HG03135 (cell line): ENCODE results near the gene CCL16.
"Not testable (repeated sequence)": the region's sequence is repeated elsewhere in the genome, so short reads cannot be mapped to it uniquely, and the experiment has no call there.

Source experiments
- ATAC-seq: cut with Tn5 transposase; IDR thresholded peaks from one replicate; pipeline ENCODE4 v1.9.1; 2021; ENCODE audit warnings: mild to moderate bottlenecking, moderate library complexity; ENCODE audit not compliant: unreplicated experiment

CCL16 gene, protein sequence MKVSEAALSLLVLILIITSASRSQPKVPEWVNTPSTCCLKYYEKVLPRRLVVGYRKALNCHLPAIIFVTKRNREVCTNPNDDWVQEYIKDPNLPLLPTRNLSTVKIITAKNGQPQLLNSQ

GRCh38 chr17:35981246-35981645 lies at the start of gene CCL16:
Gene CCL16, minus strand, starts transcription at chr17:35981497. Its CDS starts 77 bp downstream, at chr17:35981420.
- ATAC-seq, result no peak

DNA sequence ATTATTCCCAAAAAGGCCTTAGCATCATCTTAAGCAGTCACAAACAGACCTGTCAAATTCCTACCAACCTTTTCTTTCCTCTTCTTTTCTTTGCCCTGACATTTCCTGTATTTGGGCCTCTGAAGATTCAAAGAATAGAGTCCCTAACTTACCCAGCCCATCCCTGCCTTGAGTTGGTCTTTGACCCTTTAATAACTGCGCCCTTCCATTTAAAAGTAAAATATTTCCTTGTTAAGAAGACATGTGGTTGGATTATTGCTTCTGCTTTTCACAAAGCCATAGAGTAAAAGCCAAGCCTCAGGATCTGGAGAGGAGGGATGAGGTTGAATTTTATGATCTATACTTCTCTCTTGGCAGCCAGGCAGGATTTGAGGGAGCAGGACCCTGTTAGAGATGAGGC lies 49.7 kb upstream of the CCL16 start:
- ATAC-seq, result no peak

- ATAC-seq, result no peak
Observed at GRCh38 chr17:36027761-36028160, 46.5 kb upstream of the CCL16 start.

GRCh38 chr17:36024106-36024869 lies 43.0 kb upstream of the CCL16 start:
- no peak for ATAC-seq

GRCh38 chr17:36019423-36019822 lies 38.1 kb upstream of the CCL16 start:
- no peak for ATAC-seq

DNA sequence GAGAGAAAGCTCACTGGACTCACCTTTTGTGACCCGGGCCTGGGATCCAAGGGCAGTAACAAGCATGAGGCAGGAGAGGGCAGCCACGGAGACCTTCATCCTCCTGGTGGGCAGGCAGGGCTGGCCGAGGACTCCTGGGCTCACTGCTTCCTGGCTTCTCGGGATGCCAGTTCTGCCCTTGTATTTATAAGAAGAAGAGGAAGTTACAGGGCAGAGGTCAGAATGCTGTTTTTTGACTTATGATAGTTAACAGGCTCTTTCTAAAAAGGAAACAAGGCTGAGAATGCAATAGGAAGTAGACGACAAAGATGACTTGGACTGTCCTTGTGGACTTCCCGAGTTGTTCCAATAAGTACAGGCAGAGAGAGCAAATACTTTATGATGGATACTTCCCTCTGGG lies 36.5 kb upstream of the CCL16 start, which contains the start of gene CCL23:
Gene CCL23, minus strand, starts transcription at position 174 of the 400 bp plus-strand sequence. Its CDS starts 75 bp downstream, at position 99.
- no peak for ATAC-seq

GRCh38 chr17:36016555-36016954 lies 35.3 kb upstream of the CCL16 start:
- ATAC-seq, result no peak

- not testable (repeated sequence) for ATAC-seq
Observed at GRCh38 chr17:36015895-36016294, 34.6 kb upstream of the CCL16 start.

DNA sequence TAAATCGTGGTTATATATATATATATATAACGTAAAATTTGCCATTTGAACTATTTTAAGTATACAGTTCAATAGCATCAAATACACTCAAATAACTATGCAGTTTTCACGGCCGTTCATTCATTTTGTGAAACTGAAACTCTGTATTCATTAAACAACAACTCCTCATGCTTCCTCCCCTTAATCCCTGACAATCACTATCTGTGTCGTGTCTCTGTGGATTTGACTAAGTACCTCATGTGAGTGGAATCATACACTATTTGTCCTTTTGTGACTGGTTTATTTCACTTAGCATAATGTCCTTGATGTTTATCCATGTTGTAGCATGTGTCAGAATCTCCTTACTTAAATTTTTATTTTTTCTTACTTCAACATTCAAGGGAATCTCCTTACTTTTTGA lies 33.6 kb upstream of the CCL16 start:
- no peak for ATAC-seq

DNA sequence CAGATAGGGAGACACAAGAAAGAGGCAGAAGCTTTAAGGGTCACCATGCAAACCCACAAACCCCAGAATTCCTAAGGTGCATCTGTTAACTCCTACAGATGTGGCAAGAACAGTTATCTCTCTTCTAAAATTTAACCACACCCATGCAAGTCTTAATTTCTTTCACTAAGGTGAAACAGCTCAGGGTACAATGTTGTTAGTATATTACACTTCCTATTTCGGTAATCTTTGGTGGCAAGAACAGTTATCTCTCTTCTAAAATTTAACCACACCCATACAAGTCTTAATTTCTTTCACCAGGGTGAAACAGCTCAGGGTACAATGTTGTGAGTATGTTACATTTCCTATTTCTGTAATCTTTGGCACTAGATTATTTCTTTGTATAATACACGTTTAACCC lies 29.9 kb upstream of the CCL16 start:
- no peak for ATAC-seq

GRCh38 chr17:36008998-36009665 lies 27.8 kb upstream of the CCL16 start:
- no peak for ATAC-seq

DNA sequence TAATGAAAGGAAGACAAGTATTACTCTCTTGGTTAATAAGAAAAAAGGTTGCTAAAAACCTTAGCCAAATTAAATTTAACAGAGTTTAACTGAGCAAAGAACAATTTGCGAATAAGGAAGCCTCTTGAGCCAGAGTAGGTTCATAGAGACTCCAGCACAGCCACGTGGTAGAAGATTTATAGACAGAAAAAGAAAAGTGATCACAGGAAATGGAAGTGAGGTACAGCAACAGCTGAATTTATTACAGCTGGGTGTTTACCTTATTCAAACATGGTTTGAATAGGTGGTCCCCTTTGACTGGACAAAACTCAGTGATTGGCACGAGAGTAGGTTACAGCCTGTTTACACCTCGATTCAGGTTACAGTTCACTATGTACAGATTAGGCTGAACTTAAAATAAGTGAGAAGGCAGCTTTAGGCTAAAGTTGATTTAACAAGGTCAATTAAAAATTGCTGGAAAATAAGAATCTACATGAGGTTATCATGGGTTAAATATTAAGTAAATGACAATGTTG lies 23.4 kb upstream of the CCL16 start:
- ATAC-seq, result no peak

- ATAC-seq, result no peak
Observed at GRCh38 chr17:36002631-36003030, 21.3 kb upstream of the CCL16 start.

GRCh38 chr17:36001862-36002603 lies 20.7 kb upstream of the CCL16 start:
- no peak for ATAC-seq

DNA sequence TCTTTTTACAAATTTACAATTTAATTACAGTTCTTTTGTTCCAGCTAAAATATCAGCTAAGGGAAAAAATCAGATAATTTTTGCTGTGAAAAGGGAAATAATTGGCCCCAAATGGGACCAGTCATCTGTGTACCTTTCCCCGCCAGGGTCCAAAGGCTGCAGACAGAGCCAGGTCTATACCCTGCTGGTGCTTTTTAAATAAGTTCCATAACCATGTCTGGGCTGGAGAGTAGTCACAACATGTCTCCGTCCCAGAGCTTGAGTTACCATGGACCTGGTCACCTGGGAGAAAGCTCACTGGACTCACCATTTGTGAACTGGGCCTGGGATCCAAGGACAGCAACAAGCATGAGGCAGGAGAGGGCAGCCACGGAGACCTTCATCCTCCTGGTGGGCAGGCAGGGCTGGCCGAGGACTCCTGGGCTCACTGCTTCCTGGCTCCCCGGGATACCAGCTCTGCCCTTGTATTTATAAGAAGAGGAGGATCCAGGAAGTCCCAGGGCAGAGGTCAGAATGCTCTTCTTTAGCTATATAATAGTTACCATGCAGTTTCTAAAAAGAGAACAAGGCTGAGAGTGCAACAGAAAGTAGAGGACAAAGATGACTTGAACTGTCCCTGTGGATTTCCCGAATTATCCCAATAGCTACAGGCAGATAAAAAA lies 19.9 kb upstream of the CCL16 start, which contains the start of gene CCL15:
Gene CCL15, minus strand, starts transcription at position 444 of the 662 bp plus-strand sequence. Its CDS starts 61 bp downstream, at position 383.
- ATAC-seq, result no peak

- no peak for ATAC-seq
Observed at GRCh38 chr17:36000732-36001109, 19.4 kb upstream of the CCL16 start.

DNA sequence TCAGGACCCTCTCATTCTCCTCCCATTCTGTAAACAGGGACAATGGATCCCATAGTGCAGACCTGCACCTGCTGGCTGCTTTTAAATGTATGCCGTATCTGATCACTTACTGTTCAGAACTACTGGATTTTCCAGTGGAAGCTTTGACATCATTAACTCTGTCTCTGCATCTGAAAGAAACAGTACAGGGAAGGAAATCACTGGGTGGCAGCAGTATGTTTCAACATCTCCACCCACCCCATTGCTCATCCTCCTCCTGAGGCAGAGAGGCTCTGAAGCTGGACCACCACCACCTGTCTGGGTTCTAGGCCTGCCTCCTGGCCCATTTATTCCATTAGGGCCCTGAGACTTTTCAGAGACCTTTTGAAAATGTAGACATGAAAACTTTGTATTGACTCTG lies 17.5 kb upstream of the CCL16 start:
- ATAC-seq, result no peak

GRCh38 chr17:35998018-35998545 lies 16.8 kb upstream of the CCL16 start:
- no peak for ATAC-seq

DNA sequence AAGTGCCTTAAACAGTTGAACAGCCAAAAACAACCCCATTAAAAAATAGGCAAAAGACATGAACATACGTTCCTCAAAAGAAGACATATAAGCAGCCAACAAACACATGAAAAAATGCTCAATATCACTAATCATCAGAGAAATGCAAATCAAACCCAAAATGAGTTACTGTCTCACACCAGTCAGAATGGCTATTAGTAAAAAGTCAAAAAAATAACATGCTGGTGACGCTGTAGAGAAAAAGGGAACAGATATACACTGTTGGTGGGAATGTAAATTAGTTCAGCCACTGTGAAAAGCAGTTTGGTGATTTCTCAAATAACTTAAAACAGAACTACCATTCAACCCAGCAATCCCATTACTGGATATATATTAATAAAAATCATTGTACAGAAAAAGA lies 14.0 kb upstream of the CCL16 start:
- ATAC-seq, result not testable (repeated sequence)

DNA sequence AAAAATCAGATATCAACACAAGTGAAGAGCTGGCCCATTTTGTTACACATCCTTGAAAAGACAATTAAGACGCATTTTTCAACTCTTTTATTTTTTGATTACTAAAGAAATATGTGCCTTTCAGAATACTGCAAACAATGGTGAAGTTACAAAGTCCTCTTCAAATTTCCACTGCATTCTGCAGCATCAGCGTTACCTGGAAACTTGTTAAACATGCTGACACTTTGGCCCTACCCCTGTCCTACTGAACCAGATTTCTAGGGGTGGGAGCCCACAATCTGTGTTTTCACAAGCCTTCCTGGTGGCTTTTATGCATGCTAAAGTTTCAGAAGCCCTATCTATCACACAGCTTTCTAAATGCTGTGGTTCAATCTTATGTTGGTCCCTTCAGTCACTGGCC lies 9.8 kb upstream of the CCL16 start:
- no peak for ATAC-seq
